ENCODE measurements around the gene MADCAM1.
"Not testable (repeated sequence)": the region's sequence is repeated elsewhere in the genome, so short reads cannot be mapped to it uniquely, and the experiment has no call there.

Gene MADCAM1

GRCh38 chr19:465056-465816 lies 31.1 kb upstream of the MADCAM1 start:
- DNase-seq = no peak

GRCh38 chr19:467554-467953 lies 28.7 kb upstream of the MADCAM1 start:
- no peak for DNase-seq

GRCh38 chr19:468587-469256 lies 27.6 kb upstream of the MADCAM1 start:
- no peak for DNase-seq

GRCh38 chr19:469833-470232 lies 26.5 kb upstream of the MADCAM1 start:
- no peak for DNase-seq

- no peak for DNase-seq
Observed at GRCh38 chr19:470701-471100, 25.6 kb upstream of the MADCAM1 start.

GRCh38 chr19:472005-472858 lies 24.1 kb upstream of the MADCAM1 start:
- no peak for DNase-seq

- no peak for DNase-seq
Observed at GRCh38 chr19:474126-475078, 21.9 kb upstream of the MADCAM1 start.

- no peak for DNase-seq
Observed at GRCh38 chr19:475360-475759, 20.9 kb upstream of the MADCAM1 start.

- no peak for DNase-seq
Observed at GRCh38 chr19:478236-478903, 17.9 kb upstream of the MADCAM1 start.

GRCh38 chr19:478976-479375 lies 17.3 kb upstream of the MADCAM1 start:
- DNase-seq = no peak

- DNase-seq = no peak
Observed at GRCh38 chr19:480016-480855, 16.1 kb upstream of the MADCAM1 start.

- not testable (repeated sequence) for DNase-seq
Observed at GRCh38 chr19:481100-481499, 15.2 kb upstream of the MADCAM1 start.

- no peak for DNase-seq
Observed at GRCh38 chr19:482186-483041, 13.9 kb upstream of the MADCAM1 start.

GRCh38 chr19:483332-484072 lies 12.8 kb upstream of the MADCAM1 start:
- no peak for DNase-seq

- no peak for DNase-seq
Observed at GRCh38 chr19:484494-484893, 11.8 kb upstream of the MADCAM1 start.

- no peak for DNase-seq
Observed at GRCh38 chr19:485077-485476, 11.2 kb upstream of the MADCAM1 start.

GRCh38 chr19:485583-486236 lies 10.6 kb upstream of the MADCAM1 start:
- DNase-seq = no peak
